Activated naive CD8-positive, alpha-beta T cell treated with anti-CD3 and anti-CD28 coated beads, Interleukin-2, amount 50 U/mL, for 24 hours (primary cell): ENCODE data around the gene GPAM.
A peak's percentile ranks its signal among the peaks of the same experiment; 100 is the strongest.

Experiments
- ATAC-seq: fragments of 150-1000 bp; cut with Tn5 transposase; one replicate; pipeline ENCODE4 v1.10.0; 2021
- DNase-seq: peaks from one replicate; pipeline ENCODE4 v3.0.0; 2021
- H3K27ac Mint-ChIP-seq: one replicate; pipeline ENCODE4 v1.8.0; 2021; ENCODE audit warnings: mild to moderate bottlenecking, mixed read lengths
- H3K27me3 Mint-ChIP-seq: one replicate; pipeline ENCODE4 v1.8.0; 2021; ENCODE audit warnings: mixed read lengths
- H3K36me3 Mint-ChIP-seq: one replicate; pipeline ENCODE4 v1.8.0; 2021; ENCODE audit warnings: low read depth, mixed read lengths
- H3K4me1 Mint-ChIP-seq: one replicate; pipeline ENCODE4 v1.8.0; 2021; ENCODE audit warnings: mixed read lengths
- H3K4me3 Mint-ChIP-seq: one replicate; pipeline ENCODE4 v1.8.0; 2021; ENCODE audit warnings: mild to moderate bottlenecking, moderate library complexity, mixed read lengths
- H3K9me3 Mint-ChIP-seq: one replicate; pipeline ENCODE4 v1.8.0; 2021; ENCODE audit warnings: mixed read lengths

Gene GPAM

DNA sequence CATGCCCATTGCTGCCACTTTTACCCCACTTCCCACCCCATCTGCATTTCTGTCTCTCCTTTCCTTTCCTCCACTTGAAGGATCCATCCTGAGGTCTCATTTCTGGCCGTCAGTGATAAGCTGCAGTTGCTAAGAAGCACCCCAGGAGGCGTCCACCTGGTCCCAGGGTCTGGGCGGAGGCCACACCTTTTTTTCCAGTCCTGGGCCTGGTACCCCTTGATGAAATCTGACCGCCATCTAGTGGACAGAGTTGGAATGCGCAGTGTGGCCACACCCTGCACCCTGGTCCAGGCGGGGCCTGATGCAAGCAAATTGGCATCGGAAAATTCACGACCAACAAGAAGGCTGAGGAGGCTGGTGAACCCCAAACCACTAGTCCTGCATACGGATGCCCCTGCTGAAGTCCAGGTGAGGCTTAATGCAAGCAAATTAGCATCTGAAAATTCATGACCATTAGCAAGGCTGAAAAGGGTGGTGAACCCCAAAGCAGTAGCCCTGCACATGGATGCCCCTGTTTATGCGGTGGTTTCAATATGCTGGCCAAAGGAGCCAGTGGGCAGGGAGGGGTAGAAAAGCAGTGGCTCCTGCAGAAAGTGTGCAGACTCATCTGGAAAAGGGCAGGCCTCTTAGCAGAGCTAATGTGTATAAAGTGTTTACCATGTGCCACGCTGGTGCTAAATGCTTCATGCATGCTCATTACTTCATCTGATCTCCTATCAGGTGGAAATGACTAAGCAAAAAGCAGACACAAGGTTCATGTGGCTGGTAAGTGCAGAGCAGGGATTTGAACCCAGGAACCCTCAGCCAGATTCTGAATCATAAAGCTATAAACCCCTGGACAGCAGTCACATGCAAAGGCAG is 43.2 kb downstream of the GPAM start:
- Mint-ChIP-seq H3K36me3 (no peaks in the 10 kb centered on the region), H3K4me3 (no peak overlapping the region), H3K9me3 (no peaks in the 10 kb centered on the region), H3K27me3 (peaks cover 13% of the 10 kb centered on the region), H3K27ac (no peak overlapping the region), H3K4me1 (no peaks in the 10 kb centered on the region)
- peak; percentile 83 for DNase-seq
- peak; percentile 96 for ATAC-seq

DNA sequence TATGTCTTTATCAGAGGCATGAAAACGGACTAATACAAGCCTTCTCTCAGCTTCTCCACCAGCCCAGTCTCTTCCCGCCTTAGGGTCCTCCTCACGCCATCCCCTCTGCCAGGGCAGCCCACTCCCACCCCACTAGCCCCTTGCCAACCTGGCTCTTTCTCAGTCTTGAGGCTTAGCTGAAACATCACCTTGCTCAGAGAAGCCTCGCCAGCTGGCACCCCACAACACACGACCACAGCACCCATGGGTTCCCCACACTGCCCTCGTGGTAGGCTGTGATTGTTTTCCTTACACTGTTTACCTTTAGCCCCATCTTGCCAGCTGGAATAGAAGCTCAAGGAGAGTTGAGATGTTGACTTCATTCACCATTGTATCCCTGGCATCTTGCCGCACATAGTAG is 44.4 kb downstream of the GPAM start:
- no peaks in the 10 kb centered on the region for H3K36me3 Mint-ChIP-seq
- H3K9me3 Mint-ChIP-seq = no peaks in the 10 kb centered on the region
- no peaks in the 10 kb centered on the region for H3K4me1 Mint-ChIP-seq
- DNase-seq (no peak), ATAC-seq (no peak)
- no peak overlapping the region for H3K27ac Mint-ChIP-seq
- no peak overlapping the region for H3K4me3 Mint-ChIP-seq
- peaks cover 13% of the 10 kb centered on the region for H3K27me3 Mint-ChIP-seq

DNA sequence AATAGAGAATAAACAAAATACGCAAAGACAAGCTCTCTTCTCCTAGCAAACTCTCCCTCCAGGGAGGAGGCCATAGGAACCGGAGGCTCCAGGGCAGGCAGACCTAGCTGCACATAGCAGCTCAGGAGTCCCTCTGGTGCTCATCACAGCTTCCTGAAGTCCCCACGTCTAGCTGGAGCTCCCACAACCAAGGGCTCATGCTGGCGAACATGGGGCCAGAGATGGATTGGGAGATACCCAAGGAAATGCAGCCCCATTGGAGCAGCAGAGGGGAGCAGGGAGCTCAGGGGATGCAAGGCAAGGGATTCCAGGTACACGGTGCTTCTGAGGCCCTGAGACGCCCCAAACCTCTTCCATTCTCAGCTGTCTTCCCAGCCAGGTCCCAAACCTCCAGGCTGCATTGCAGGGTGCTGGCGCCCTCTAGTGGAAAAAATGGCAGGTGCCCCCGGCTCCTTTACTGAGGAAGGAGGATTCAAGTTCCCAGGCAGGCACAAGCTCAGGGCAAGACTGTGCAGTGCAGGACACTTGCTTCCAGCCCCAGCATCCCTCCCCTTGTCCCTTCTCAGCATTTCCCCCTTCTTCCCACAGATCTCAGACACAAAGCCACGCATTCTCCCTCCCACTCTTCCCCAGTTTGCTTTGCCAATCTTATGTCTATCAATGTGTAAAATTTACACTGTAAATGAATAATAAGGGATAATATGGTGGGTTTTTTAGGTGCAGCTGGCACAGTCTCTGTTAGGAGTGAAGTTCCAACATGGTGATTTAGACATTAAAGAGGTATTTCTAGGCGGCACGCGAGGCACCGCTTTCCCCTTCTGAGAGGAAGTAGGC is 46.2 kb downstream of the GPAM start:
- Mint-ChIP-seq H3K36me3 (no peaks in the 10 kb centered on the region), H3K9me3 (no peaks in the 10 kb centered on the region), H3K4me3 (no peak overlapping the region), H3K27ac (no peak overlapping the region), H3K4me1 (no peaks in the 10 kb centered on the region), H3K27me3 (peaks cover 13% of the 10 kb centered on the region)
- peak; percentile 79 for DNase-seq
- peak; percentile 49 for ATAC-seq

DNA sequence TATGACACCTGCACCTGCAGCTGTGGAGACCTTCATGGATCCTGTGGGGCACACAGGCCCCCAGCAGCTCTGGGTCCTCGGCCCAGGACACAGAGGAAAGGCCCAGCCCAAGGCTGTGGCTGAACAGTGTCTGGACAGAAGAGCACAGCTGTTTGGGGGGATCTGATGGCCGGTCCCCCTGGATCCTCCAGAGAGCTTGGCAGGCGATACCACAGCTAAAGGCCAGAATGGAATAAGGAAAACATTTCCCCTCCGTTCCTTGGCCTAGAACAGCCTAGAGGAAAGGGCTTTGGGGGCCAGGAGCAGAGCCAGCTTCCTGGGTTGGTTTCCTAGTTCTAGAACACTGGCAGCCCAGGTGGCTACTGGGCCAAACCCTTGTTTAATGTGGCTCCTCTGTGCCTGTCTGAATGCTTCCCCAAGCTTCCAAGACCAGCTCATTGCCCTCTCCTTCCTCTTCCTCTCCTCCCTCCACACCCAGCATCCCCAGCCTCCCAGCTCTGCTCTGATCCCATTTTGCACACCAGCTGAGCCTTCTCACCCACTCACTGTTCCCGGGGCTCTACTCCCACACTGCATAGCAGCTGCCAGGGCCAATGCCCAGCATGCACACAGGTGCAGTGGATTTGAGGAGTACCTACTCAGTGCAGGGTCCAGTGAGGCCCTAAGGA is 46.9 kb downstream of the GPAM start:
- ATAC-seq (no peak), DNase-seq (no peak)
- Mint-ChIP-seq H3K27me3 (peaks cover 13% of the 10 kb centered on the region), H3K36me3 (no peaks in the 10 kb centered on the region), H3K9me3 (no peaks in the 10 kb centered on the region), H3K4me1 (no peaks in the 10 kb centered on the region), H3K27ac (no peak overlapping the region), H3K4me3 (no peak overlapping the region)

DNA sequence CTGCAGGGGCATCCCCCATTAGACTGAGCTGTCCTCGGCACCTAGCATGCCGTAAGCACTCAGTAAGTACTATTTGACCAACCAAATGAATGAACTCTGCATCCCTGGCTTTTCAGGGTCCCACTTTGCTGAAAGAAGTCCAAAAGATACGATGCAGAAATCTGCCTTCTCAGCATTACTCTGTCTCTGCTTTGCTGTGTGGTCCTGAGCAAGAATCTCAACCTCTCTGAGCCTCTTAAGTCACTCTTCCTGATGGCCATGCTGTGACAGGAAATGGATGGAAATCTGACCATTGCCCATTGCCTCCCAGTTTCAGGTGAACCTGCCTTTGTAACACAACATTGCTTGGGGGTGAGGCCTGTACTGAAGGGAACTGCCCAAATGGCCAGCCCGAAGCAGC is 48.0 kb downstream of the GPAM start:
- peaks cover 13% of the 10 kb centered on the region for H3K27me3 Mint-ChIP-seq
- no peaks in the 10 kb centered on the region for H3K9me3 Mint-ChIP-seq
- ATAC-seq (no peak), DNase-seq (no peak)
- no peak overlapping the region for H3K27ac Mint-ChIP-seq
- H3K4me1 Mint-ChIP-seq = no peaks in the 10 kb centered on the region
- H3K4me3 Mint-ChIP-seq = no peak overlapping the region
- H3K36me3 Mint-ChIP-seq = no peaks in the 10 kb centered on the region

DNA sequence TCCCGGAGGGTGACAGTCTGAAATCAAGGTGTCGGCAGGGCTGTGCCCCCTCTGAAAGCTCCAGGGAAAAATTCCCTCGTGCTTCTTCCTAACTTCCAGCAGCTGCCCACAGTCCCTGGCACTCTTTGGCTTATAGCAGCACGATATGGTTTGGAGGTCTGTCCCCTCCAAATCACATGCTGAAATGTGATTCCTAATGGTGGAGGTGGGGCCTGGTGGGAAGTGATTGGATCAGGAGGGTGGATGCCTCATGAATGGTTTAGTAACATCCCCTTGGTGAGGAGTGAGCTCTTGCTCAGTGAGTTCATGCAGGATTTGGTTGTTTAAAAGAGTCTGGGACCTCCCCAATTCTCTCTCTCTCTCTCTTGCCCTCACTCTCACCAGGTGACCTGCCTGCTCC is 51.1 kb downstream of the GPAM start:
- ATAC-seq (no peak), DNase-seq (no peak)
- H3K4me1 Mint-ChIP-seq = no peaks in the 10 kb centered on the region
- no peak overlapping the region for H3K4me3 Mint-ChIP-seq
- no peaks in the 10 kb centered on the region for H3K27me3 Mint-ChIP-seq
- no peaks in the 10 kb centered on the region for H3K36me3 Mint-ChIP-seq
- H3K9me3 Mint-ChIP-seq = no peaks in the 10 kb centered on the region
- H3K27ac Mint-ChIP-seq = no peak overlapping the region

DNA sequence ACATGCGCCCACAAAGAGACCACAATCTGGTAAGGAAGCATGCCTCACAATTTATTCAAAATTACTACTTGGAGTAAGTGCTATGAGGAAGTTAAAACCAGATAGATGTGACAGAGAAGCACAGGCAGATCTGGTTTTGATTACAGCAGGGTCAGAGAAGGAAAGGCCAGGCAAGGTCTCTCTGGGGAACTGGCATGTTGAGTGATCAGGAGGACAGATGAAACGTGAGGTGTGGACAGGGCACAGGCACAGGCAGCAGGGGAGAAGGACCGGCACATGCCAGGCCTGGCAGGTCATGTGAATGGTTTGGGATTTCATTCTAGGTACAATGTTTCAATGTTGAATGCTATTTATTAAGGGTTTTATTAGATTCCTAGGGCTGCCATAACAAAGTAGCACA is 51.6 kb downstream of the GPAM start:
- no peaks in the 10 kb centered on the region for H3K36me3 Mint-ChIP-seq
- ATAC-seq = no peak
- no peak for DNase-seq
- no peaks in the 10 kb centered on the region for H3K27me3 Mint-ChIP-seq
- H3K9me3 Mint-ChIP-seq = no peaks in the 10 kb centered on the region
- no peak overlapping the region for H3K27ac Mint-ChIP-seq
- no peak overlapping the region for H3K4me3 Mint-ChIP-seq
- H3K4me1 Mint-ChIP-seq = no peaks in the 10 kb centered on the region

DNA sequence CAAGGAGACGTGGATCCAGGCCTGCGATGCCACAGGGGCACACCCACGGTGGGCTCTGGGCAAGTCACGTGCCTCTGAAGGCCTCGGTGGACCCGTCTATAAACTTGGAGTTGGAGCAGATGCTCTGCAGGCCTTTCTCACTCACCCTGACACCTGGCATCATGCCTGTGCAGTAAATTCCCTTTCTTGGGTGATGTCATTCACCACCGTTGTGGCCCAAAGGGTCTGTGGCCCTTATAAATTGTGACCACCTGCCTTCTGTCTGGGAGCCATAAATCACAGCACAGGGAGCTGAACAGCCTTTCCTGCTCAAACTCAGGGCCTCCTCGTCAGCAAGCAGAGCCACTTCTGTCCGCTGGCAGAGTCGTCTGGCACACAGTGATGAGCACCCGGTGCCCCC is 52.2 kb downstream of the GPAM start:
- ATAC-seq (no peak), DNase-seq (no peak)
- Mint-ChIP-seq H3K36me3 (no peaks in the 10 kb centered on the region), H3K27ac (no peak overlapping the region), H3K9me3 (no peaks in the 10 kb centered on the region), H3K4me1 (no peaks in the 10 kb centered on the region), H3K27me3 (no peaks in the 10 kb centered on the region), H3K4me3 (no peak overlapping the region)

DNA sequence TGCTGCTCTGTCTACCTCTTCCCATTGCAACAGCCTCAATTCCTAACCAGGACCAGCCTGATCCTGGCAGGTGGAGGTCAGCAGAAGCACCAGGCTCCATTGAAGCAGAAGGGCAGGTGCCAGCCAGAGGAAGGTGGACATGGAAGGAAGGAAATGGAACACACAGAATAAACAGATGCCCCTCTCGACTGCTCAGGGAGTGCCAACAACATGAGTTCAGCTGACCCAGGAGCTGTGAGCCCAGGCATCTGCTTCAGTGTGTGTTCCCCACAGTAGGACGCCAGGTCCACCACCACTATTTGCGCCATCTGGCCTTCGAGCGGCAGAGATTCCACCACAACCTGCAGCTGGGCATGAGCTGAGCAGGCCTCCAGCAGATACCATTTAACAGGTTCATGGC is 56.7 kb downstream of the GPAM start:
- Mint-ChIP-seq H3K27ac (no peak overlapping the region), H3K4me3 (no peak overlapping the region), H3K4me1 (no peaks in the 10 kb centered on the region), H3K27me3 (no peaks in the 10 kb centered on the region), H3K9me3 (no peaks in the 10 kb centered on the region), H3K36me3 (no peaks in the 10 kb centered on the region)
- DNase-seq (no peak), ATAC-seq (no peak)

DNA sequence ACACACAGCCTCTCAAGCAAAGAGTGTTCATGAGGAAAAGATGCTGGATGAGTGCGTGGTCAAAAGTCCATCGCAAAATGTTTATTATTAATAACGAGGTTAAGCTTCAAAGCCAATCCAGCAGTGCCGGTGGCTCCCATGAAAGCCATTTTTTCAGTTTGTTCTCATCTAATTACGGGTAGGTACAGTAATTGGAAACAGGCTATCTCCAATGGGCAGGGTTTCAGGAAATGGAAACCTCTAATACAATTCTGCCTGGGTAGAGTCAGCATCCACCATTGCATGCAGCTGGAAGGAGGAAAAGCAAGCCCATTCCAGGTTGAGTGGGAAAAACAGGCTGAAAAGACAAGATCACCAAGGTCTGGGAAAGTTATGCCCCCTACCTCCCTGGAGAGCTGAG is 57.4 kb downstream of the GPAM start:
- ATAC-seq (no peak), DNase-seq (no peak)
- Mint-ChIP-seq H3K36me3 (no peaks in the 10 kb centered on the region), H3K4me3 (no peak overlapping the region), H3K9me3 (no peaks in the 10 kb centered on the region), H3K4me1 (no peaks in the 10 kb centered on the region), H3K27ac (no peak overlapping the region), H3K27me3 (no peaks in the 10 kb centered on the region)

DNA sequence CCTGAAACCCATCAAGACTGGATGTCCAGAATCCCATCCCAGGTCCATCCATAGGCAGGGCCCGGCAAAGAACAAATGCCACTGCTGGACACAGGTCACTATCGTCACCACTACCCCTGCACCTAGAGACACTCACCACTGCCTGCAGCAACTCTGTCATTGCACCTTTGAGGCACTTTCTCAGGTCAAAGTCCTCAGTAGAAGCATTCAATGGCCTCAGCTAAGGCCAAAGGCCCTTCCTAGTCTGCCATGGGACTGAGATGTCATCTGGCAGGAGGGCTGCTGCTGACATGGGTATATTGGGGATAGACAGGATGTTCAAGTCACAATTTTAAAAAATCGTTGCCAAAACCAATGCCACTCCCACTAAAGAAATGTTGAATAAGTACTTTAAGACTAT is 58.7 kb downstream of the GPAM start:
- H3K9me3 Mint-ChIP-seq = no peaks in the 10 kb centered on the region
- ATAC-seq (no peak), DNase-seq (no peak)
- H3K4me3 Mint-ChIP-seq = no peak overlapping the region
- H3K27me3 Mint-ChIP-seq = no peaks in the 10 kb centered on the region
- no peak overlapping the region for H3K27ac Mint-ChIP-seq
- no peaks in the 10 kb centered on the region for H3K4me1 Mint-ChIP-seq
- H3K36me3 Mint-ChIP-seq = no peaks in the 10 kb centered on the region

DNA sequence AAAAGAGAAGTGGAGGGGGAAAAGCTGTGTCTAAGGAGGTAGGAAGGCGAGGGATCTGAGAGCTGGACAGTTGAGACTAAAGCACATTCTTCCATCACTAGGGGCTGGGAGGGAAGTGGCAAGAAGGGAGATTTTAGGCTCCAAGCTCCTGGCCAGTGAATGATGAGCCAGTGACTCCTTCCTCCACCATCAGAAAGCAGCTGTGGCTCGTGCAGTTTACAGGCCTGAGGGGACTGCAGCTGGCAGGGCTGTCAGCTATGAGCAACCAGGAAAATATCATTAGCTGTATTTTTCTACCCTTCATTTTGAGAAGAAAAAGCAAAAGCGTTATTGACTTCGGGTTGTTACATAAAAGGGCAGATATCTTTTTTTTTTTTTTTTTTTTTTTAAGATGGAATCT is 60.7 kb downstream of the GPAM start:
- H3K4me1 Mint-ChIP-seq = no peaks in the 10 kb centered on the region
- no peak overlapping the region for H3K4me3 Mint-ChIP-seq
- ATAC-seq (no peak), DNase-seq (no peak)
- peaks cover 5% of the 10 kb centered on the region for H3K27me3 Mint-ChIP-seq
- no peaks in the 10 kb centered on the region for H3K9me3 Mint-ChIP-seq
- no peaks in the 10 kb centered on the region for H3K36me3 Mint-ChIP-seq
- H3K27ac Mint-ChIP-seq = no peak overlapping the region

DNA sequence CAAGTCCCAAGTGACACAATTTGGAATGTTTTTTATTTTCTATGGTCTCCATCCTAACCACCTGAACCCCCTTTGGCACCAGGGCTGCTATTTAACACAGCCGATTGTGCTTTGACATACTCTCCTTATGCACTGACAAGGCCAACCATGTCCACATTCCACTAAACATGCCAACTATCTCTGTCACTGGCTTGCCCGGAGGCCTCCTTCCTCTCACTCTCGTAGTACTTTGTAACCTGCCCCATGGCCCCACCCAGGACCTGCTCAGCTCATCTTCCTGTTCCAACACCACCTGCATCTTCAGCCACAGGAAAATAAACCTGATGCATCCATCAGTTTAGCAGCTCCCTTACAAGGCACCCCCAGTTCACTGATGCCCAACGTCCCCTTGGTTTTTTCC is 63.1 kb downstream of the GPAM start:
- no peaks in the 10 kb centered on the region for H3K36me3 Mint-ChIP-seq
- DNase-seq (no peak), ATAC-seq (no peak)
- H3K27me3 Mint-ChIP-seq = peaks cover 5% of the 10 kb centered on the region
- no peak overlapping the region for H3K4me3 Mint-ChIP-seq
- H3K4me1 Mint-ChIP-seq = no peaks in the 10 kb centered on the region
- H3K9me3 Mint-ChIP-seq = no peaks in the 10 kb centered on the region
- H3K27ac Mint-ChIP-seq = no peak overlapping the region

DNA sequence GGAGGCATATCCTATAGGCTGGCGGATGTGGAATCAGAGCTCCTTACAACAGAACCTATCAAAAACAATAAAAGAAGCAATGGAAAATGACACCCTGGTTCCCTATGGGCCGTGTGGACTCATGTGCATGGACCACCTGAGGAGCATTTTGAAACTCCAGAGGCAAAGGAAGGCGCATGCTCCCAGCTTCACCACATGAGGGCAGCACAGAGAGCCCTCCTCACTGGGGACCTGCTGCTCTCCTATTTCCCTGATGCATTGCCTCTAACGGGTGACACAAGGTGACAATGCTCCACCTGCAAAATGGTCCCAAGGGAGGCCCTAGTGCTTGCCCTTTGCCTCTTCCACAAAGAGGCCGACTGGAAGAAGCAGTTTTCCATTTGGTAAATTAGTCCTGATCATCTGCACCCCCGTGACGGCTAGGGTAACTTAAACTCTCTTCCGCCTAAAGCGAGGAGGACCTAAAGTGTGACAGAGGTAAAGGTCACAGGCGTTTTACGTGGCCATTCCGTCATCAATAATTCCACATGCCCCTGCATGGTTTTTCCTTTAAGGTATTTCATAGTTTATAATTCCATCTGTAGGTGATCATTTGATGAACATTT is 67.7 kb downstream of the GPAM start:
- Mint-ChIP-seq H3K4me3 (no peak overlapping the region), H3K27me3 (peaks cover 5% of the 10 kb centered on the region), H3K36me3 (no peaks in the 10 kb centered on the region), H3K9me3 (no peaks in the 10 kb centered on the region), H3K27ac (no peak overlapping the region), H3K4me1 (no peaks in the 10 kb centered on the region)
- DNase-seq (peak; percentile 50), ATAC-seq (no peak)
